Suppressor macrophage (primary cell): ENCODE data around the gene EXOSC7.

Experiments used
- DNase-seq, 4 experiments: peaks; one replicate each; pipeline ENCODE4 v3.0.0-alpha.2; 2020 to 2022

Gene EXOSC7

DNA sequence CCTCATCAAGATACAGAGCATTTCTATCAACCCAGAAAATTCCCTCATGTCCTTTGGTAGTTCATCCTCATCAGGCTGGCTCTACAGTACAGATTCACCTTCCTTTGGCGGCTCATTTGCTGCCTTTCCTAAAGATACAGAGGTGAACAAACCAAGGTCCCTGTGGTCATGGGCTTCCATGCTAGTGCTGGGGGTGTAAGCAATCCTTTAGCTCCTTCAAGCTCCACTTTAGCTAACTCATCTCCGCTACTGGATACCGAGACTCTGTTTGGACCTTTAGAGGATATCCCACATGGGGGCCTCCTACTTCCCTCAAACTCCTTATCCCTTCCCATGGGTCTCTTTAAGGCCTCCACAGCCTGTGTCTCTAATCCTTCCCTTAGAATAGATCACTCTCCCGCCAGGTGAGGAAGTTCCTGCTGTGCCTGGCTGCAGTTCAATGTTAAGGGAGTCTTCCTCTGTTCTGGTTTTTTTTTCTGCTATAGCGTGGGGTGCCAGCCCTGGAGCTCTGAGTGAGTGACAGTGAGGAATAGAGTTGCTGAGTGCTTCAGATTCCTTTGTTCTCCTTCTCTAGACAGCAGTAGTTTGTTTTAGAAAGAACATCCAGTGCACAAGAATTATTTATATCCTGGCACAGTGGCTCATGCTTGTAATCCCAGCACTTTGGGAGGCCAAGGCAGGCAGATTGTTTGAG lies 80.7 kb downstream of the EXOSC7 start:
- peak in 3 of 4 experiments; percentile 62 to 64 (median 63) for DNase-seq

GRCh38 chr3:45057557-45057956 lies 81.5 kb downstream of the EXOSC7 start:
- no peak for DNase-seq

DNA sequence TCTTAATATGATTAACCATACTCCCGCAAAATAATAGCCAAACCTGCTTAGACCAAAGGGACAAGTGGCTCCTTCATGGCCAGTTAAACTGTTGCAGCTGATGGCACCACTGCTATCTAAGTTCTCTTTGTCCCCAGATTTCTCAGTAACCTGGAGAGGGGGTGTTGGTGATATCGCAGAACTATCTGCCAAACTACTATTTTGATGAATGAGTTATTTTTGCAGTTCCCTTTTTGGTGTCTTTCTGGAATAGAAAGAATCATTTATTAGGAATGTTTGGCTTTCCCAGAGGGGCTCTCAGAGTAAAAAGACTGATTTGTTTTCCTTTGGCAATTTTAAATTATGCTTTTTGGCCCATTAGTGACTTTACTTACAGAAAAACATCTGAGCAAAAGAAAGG lies 83.1 kb downstream of the EXOSC7 start:
- no peak for DNase-seq

DNA sequence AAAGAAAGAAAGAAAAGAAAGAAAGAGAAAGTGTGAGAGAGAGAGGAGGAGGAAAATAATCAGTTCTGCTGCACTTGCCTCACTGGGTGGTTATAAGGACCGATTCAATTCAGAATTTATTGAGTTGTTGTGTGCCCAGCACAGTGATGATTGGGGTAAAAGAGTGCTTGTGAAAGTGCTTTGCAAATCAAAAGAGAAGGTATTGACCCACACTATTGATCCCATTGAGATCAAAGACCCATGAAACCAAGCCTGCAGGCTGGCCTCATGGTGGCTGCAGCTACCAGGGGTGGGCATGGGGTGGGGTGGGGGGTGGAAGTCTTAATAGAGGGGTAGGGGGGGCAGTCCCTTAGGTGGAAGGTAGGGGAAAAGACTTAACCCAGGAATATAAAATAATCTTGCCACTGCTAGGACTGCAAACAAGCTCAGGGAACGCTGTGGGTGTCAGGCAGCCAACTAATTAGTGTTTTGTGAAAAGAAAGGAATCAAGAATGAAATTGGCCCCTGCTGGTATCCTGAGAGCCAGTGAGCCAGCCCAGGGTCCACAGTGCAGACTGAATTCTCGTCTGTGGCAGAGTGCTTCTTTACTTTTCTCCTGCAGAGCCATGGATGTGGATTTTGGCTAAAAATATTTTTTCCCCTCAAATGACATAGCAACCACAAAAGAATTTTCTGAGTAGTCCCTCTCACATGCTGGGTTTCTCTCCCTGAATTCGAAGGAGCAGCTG lies 84.3 kb downstream of the EXOSC7 start:
- no peak for DNase-seq
